HAP-1 (cell line): ENCODE results near the gene CATSPER3.

Source experiments
- DNase-seq, 2 experiments: peaks; one replicate each; pipeline ENCODE4 v3.0.0-alpha.2; 2016 to 2020; ENCODE audit warnings: low spot score in 2 of 2
- H3K27me3 ChIP-seq: fragments of 250-450 bp; sonication (Bioruptor Pico); 2 replicates; pipeline ENCODE4 v1.5.1; 2020; ENCODE audit warnings: low read depth, mild to moderate bottlenecking, moderate library complexity
- H3K36me3 ChIP-seq: fragments of 250-450 bp; sonication (Bioruptor Pico); replicated peaks from 2 replicates; pipeline ENCODE4 v1.5.1; 2020; ENCODE audit warnings: mild to moderate bottlenecking
- H3K4me1 ChIP-seq: fragments of 250-450 bp; sonication (Bioruptor Pico); 2 replicates; pipeline ENCODE4 v1.5.1; 2020; ENCODE audit warnings: mild to moderate bottlenecking
- H3K4me3 ChIP-seq: fragments of 250-450 bp; sonication (Bioruptor Pico); 2 replicates; pipeline ENCODE4 v1.5.1; 2020; ENCODE audit warnings: mild to moderate bottlenecking, moderate library complexity
- H3K9me3 ChIP-seq: fragments of 250-450 bp; sonication (Bioruptor Pico); 2 replicates; pipeline ENCODE4 v1.5.1; 2020; ENCODE audit warnings: mild to moderate bottlenecking, moderate library complexity
- in situ Hi-C: fragments of 300-500 bp; cut with MboI; formaldehyde crosslinking; loops from 3 replicates; pipeline ENCODE4 v1.14.3; 2020; ENCODE audit warnings: low sequenced_read_pairs, inconsistent platforms, mixed read lengths

CATSPER3 gene

GRCh38 chr5:135040333-135041144, 72.8 kb downstream of the CATSPER3 start:
- Histone ChIP-seq H3K27me3 (peaks cover 17% of the 10 kb centered on the region), H3K9me3 (no peaks in the 10 kb centered on the region; the same call in 1 of the 2 replicates), H3K36me3 (no peaks in the 10 kb centered on the region), H3K4me1 (no peaks in the 10 kb centered on the region), H3K4me3 (no peak overlapping the region)
- in situ Hi-C loops: no loop called here
- DNase-seq: no peak

GRCh38 chr5:135041145-135041587, 73.5 kb downstream of the CATSPER3 start:
- Histone ChIP-seq H3K36me3 (no peaks in the 10 kb centered on the region), H3K27me3 (peaks cover 17% of the 10 kb centered on the region), H3K9me3 (no peaks in the 10 kb centered on the region; the same call in 1 of the 2 replicates), H3K4me1 (no peaks in the 10 kb centered on the region), H3K4me3 (no peak overlapping the region)
- in situ Hi-C loops: no loop called here
- no peak for DNase-seq

GRCh38 chr5:135041726-135042125, 74.0 kb downstream of the CATSPER3 start:
- Histone ChIP-seq H3K27me3 (peaks cover 17% of the 10 kb centered on the region), H3K4me3 (no peak overlapping the region)

GRCh38 chr5:135042595-135042994, 74.9 kb downstream of the CATSPER3 start:
- DNase-seq: no peak
- in situ Hi-C loops: no loop called here
- Histone ChIP-seq H3K9me3 (no peaks in the 10 kb centered on the region; the same call in 1 of the 2 replicates), H3K4me1 (no peaks in the 10 kb centered on the region), H3K27me3 (peaks cover 17% of the 10 kb centered on the region), H3K4me3 (no peak overlapping the region), H3K36me3 (no peaks in the 10 kb centered on the region)

More at GRCh38 chr5:135041726-135042125, 74.0 kb downstream of the CATSPER3 start:
- Histone ChIP-seq H3K4me1 (no peaks in the 10 kb centered on the region), H3K9me3 (no peaks in the 10 kb centered on the region; the same call in 1 of the 2 replicates), H3K36me3 (no peaks in the 10 kb centered on the region)
- in situ Hi-C loops: no loop called here
- DNase-seq: no peak

- Histone ChIP-seq H3K4me3 (no peak overlapping the region), H3K36me3 (no peaks in the 10 kb centered on the region), H3K27me3 (peaks cover 12% of the 10 kb centered on the region), H3K4me1 (no peaks in the 10 kb centered on the region), H3K9me3 (no peaks in the 10 kb centered on the region)
- DNase-seq: no peak
- in situ Hi-C loops: no loop called here
These were observed 77.8 kb downstream of the CATSPER3 start for GRCh38 chr5:135045488-135045887.

- in situ Hi-C loops: no loop called here
- no peak for DNase-seq
These were observed 79.1 kb downstream of the CATSPER3 start for GRCh38 chr5:135046661-135047346.

GRCh38 chr5:135047347-135047695, 79.6 kb downstream of the CATSPER3 start:
- no peak overlapping the region for H3K4me3 ChIP-seq
- in situ Hi-C loops: no loop called here
- no peaks in the 10 kb centered on the region for H3K36me3 ChIP-seq
- peak in 1 of 2 experiments; percentile 24 for DNase-seq
- H3K9me3 ChIP-seq: no peaks in the 10 kb centered on the region
- H3K27me3 ChIP-seq: peaks cover 11% of the 10 kb centered on the region
- no peaks in the 10 kb centered on the region for H3K4me1 ChIP-seq

More at GRCh38 chr5:135046661-135047346, 79.1 kb downstream of the CATSPER3 start:
- H3K4me3 ChIP-seq: no peak overlapping the region
- no peaks in the 10 kb centered on the region for H3K9me3 ChIP-seq
- H3K4me1 ChIP-seq: no peaks in the 10 kb centered on the region
- H3K27me3 ChIP-seq: peaks cover 11% of the 10 kb centered on the region
- H3K36me3 ChIP-seq: no peaks in the 10 kb centered on the region

GRCh38 chr5:135048286-135048685, 80.6 kb downstream of the CATSPER3 start:
- Histone ChIP-seq H3K36me3 (no peaks in the 10 kb centered on the region), H3K9me3 (no peaks in the 10 kb centered on the region), H3K4me1 (no peaks in the 10 kb centered on the region), H3K4me3 (no peak overlapping the region), H3K27me3 (peaks cover 11% of the 10 kb centered on the region)
- in situ Hi-C loops: no loop called here
- DNase-seq: no peak

GRCh38 chr5:135048930-135049329, 81.2 kb downstream of the CATSPER3 start:
- peaks cover 11% of the 10 kb centered on the region for H3K27me3 ChIP-seq
- no peak overlapping the region for H3K4me3 ChIP-seq
- in situ Hi-C loops: no loop called here
- no peaks in the 10 kb centered on the region for H3K4me1 ChIP-seq
- no peaks in the 10 kb centered on the region for H3K36me3 ChIP-seq
- no peak for DNase-seq
- H3K9me3 ChIP-seq: no peaks in the 10 kb centered on the region

GRCh38 chr5:135050244-135050767, 82.6 kb downstream of the CATSPER3 start:
- Histone ChIP-seq H3K4me1 (no peaks in the 10 kb centered on the region), H3K36me3 (no peaks in the 10 kb centered on the region), H3K27me3 (peaks cover 11% of the 10 kb centered on the region), H3K4me3 (no peak overlapping the region), H3K9me3 (no peaks in the 10 kb centered on the region)
- no peak for DNase-seq
- in situ Hi-C loops: no loop called here

GRCh38 chr5:135051399-135051798, 83.7 kb downstream of the CATSPER3 start:
- no peaks in the 10 kb centered on the region for H3K4me1 ChIP-seq
- DNase-seq: no peak
- peaks cover 11% of the 10 kb centered on the region for H3K27me3 ChIP-seq
- no peaks in the 10 kb centered on the region for H3K9me3 ChIP-seq
- H3K4me3 ChIP-seq: no peak overlapping the region
- in situ Hi-C loops: no loop called here
- H3K36me3 ChIP-seq: no peaks in the 10 kb centered on the region

GRCh38 chr5:135051872-135052271, 84.2 kb downstream of the CATSPER3 start:
- DNase-seq: no peak
- Histone ChIP-seq H3K9me3 (no peaks in the 10 kb centered on the region), H3K4me3 (no peak overlapping the region), H3K4me1 (no peaks in the 10 kb centered on the region), H3K27me3 (peaks cover 11% of the 10 kb centered on the region), H3K36me3 (no peaks in the 10 kb centered on the region)
- in situ Hi-C loops: no loop called here

- Histone ChIP-seq H3K9me3 (no peaks in the 10 kb centered on the region), H3K4me1 (no peaks in the 10 kb centered on the region), H3K36me3 (no peaks in the 10 kb centered on the region), H3K27me3 (peaks cover 11% of the 10 kb centered on the region), H3K4me3 (no peak overlapping the region)
- in situ Hi-C loops: no loop called here
- no peak for DNase-seq
These were observed 84.9 kb downstream of the CATSPER3 start for GRCh38 chr5:135052511-135053145.
